Vagina (tissue), 2 donors: ENCODE results near the gene GSTK1.

Experiments used
- CTCF ChIP-seq, 3 experiments: fragments of 450-650 bp in 2 of 3; fragments of 200-600 bp in 1 of 3; sonication (generic) in 1 of 3; IDR thresholded peaks; one replicate each; pipeline ENCODE4 v1.5.1; 2017 to 2019; ENCODE audit warnings: antibody characterized with exemption in 3 of 3, mild to moderate bottlenecking in 2 of 3, moderate library complexity in 2 of 3
- POLR2A ChIP-seq, 2 donors: fragments of 450-650 bp; IDR thresholded peaks; one replicate each; pipeline ENCODE4 v1.6.1; 2017; ENCODE audit warnings: antibody characterized with exemption in 2 of 2, mild to moderate bottlenecking in 2 of 2, moderate library complexity in 2 of 2
- POLR2AphosphoS5 ChIP-seq, 2 donors: sonication (generic); formaldehyde crosslinking; IDR thresholded peaks; one replicate each; pipeline ENCODE4 v1.9.0; 2017; ENCODE audit warnings: antibody characterized with exemption in 2 of 2, mild to moderate bottlenecking in 2 of 2, low read depth in 1 of 2; ENCODE audit not compliant: insufficient read depth in 1 of 2

GRCh38 chr7:143290293-143290692 lies 27.1 kb downstream of the GSTK1 start:
- TF ChIP-seq CTCF (IDR thresholded peaks at IDR 0.05) (no peak), POLR2A (IDR thresholded peaks at IDR 0.05) (no peak), POLR2AphosphoS5 (IDR thresholded peaks at IDR 0.05; ENCODE audit: insufficient read depth in 1 of 2, low read depth in 1 of 2) (no peak)
